T47D (cell line): ENCODE measurements around the gene ARID2.

Source experiments
- DNase-seq, 2 experiments: peaks; one replicate each; pipeline versions ENCODE4 v3.0.0 to v3.0.0-alpha.2; 2011 to 2012; ENCODE audit warnings: low read depth in 1 of 2, low spot score in 1 of 2
- JUND ChIP-seq: IDR thresholded peaks from 2 replicates; pipeline ENCODE4 v1.6.1; 2012; ENCODE audit warnings: low read depth
- in situ Hi-C: cut with HindIII; loops from 2 replicates; pipeline ENCODE4 v1.10.0; 2016; ENCODE audit warnings: low sequenced_read_pairs, low pct_unique_long_range_greater_than_20kb

ARID2 gene

DNA sequence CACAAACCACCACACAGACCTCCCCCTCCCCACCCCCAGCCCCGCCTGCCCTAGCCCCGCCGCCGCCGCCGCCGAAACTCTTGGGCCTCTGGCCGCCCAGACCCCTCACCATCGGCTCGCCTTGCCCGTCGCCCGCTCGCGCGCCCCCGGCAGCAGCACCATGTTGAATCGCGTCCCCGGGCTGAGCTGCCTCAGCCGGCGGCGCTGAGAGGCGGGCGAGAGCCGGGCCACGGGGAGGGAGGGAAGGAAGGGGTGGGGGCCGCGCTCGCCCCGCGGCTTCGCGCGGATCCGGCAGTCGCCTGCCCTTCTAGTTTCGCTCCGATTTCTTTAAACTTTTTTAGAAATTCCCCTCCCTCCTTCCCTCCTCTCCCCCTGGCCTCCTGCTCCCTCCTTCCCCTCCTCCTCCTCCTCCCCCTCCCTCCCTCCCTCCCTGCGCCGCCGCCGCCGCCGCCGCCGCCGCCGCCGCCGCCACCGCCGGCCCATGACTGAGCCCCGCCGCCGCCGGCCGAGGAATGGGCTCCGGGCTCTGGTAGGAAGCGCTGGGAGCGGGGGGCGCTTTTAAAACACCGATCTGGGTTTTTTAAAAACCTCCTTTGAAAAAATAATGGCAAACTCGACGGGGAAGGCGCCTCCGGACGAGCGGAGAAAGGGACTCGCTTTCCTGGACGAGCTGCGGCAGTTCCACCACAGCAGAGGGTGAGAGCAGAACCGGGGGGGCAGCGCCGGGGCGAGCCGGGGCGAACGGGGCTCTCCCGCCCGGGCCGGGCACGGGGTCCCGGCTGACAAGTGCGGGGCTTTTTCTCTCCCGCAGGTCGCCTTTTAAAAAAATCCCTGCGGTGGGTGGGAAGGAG, at the start of gene ARID2:
ARID2 (plus strand) TSS at position 474 of the 851 bp plus-strand sequence; CDS start at position 605, 131 bp downstream.
- TF ChIP-seq JUND: no peak
- DNase-seq: peak; percentile 57 to 84
- in situ Hi-C loops: no loop called here

GRCh38 chr12:45680362-45680761, 49.1 kb upstream of the ARID2 start:
- no peak for TF ChIP-seq JUND
- in situ Hi-C loops: no loop called here
- no peak for DNase-seq

GRCh38 chr12:45681465-45681864, 48.0 kb upstream of the ARID2 start:
- TF ChIP-seq JUND: no peak
- DNase-seq: no peak
- in situ Hi-C loops: no loop called here

GRCh38 chr12:45685680-45686079, 43.8 kb upstream of the ARID2 start:
- in situ Hi-C loops: no loop called here
- no peak for DNase-seq
- TF ChIP-seq JUND: no peak

GRCh38 chr12:45687081-45688015, 42.2 kb upstream of the ARID2 start:
- in situ Hi-C loops: no loop called here
- DNase-seq: peak in 1 of 2 experiments; percentile 14
- TF ChIP-seq JUND: no peak

GRCh38 chr12:45688183-45688582, 41.3 kb upstream of the ARID2 start:
- TF ChIP-seq JUND: no peak
- DNase-seq: peak in 1 of 2 experiments; percentile 34
- in situ Hi-C loops: no loop called here

DNA sequence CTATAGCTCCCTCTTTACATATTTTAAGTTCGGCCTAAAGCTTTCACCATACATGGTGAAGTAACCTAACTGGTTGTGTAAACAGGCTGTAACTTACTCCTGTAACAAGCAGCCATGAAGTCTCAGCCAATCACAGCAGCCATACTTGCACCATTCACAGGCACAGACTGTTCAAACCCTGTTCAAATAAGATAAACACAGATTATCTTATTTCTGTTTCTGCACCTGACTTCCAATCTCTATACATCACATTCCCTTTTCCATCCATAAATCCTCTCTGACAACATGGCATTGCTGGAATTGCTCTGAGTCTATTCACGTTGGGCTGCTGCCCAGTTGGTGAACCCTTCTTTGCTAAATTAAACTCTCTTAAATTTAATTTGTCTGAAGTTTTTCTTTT, 34.5 kb upstream of the ARID2 start:
- in situ Hi-C loops: no loop called here
- DNase-seq: peak in 1 of 2 experiments; percentile 29
- no peak for TF ChIP-seq JUND

- no peak for TF ChIP-seq JUND
- no peak for DNase-seq
- in situ Hi-C loops: no loop called here
Measured at GRCh38 chr12:45695606-45696005, 33.9 kb upstream of the ARID2 start.

DNA sequence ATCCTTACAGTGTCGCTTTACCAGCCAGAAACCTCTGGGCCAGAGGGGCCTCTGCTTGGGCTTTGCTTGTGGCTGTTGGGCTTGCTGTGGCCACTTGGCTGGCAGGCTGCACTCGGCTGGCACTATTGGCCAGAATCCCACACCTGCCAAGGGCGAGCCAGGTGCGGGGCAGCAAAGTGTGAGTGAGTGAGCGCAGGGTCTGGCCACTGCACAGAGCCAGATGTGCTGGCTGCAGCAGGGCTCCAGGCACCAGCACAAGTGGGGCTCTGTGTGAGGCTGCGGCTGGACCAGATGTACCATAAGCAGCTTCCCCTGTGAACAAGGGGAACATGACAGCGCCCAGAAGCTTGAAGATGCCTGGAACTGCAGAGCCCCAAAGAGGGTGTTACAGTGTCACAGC, 33.5 kb upstream of the ARID2 start:
- no peak for TF ChIP-seq JUND
- DNase-seq: no peak
- in situ Hi-C loops: no loop called here

GRCh38 chr12:45697371-45697770, 32.1 kb upstream of the ARID2 start:
- in situ Hi-C loops: no loop called here
- DNase-seq: no peak
- TF ChIP-seq JUND: no peak

DNA sequence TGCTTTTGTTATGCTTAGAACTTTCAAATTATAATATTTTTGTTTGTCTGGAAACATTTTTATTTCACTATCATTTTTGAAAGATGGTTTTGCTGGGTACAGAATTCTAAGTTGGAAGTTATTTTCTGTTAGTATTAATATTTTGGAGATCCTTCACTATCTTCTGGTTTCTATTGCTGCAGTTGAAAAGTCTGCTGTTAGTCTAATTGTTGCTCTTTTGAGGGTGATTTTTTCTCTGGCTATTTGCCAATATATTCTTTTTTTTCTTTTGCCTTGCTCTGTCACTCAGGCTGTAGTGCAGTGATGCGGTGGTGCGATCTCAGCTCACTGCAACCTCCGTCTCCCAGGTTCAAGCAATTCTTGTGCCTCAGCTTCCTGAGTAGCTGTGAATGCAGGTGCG, 28.2 kb upstream of the ARID2 start:
- TF ChIP-seq JUND: no peak
- in situ Hi-C loops: no loop called here
- no peak for DNase-seq

DNA sequence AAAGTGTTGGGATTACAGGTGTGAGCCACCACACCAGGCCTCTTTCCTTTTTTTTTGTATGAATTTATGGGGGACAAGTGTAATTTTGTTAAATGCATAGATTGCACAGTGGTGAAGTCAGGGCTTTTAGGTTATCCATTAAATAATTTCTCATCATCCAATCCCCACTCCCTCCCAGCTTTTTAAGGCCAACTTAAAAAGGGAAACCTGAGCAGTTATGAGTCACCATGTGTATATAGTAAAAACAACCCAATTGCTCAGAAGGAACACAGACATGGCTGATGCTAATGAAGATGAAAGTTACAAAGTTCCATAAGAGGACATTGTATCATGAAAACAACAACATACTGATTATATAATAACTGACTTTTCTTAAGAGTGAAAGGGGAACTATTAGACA, 25.6 kb upstream of the ARID2 start:
- no peak for DNase-seq
- TF ChIP-seq JUND: no peak
- in situ Hi-C loops: no loop called here

DNA sequence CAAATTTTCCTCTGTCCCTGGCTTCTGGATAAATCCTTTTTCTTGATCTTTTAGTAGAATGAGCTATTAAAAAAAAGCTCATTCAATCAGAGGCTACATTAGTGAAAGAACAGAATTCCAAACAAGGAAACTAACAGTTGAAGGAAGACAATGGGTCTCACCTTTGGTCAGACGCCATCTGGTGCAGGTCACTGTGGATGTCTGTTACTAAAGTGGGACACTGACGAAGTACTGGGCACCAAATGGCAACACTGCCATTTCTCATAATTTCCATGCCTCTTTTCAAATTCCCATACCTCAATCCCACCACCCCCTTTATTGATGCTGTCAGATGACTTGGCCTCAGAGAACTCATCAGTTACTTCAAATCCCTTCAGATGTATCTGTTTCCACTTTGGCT, 24.5 kb upstream of the ARID2 start:
- DNase-seq: no peak
- TF ChIP-seq JUND: no peak
- in situ Hi-C loops: no loop called here
